Cardiac muscle cell (in vitro differentiated cells and primary cell): ENCODE data around the gene COX14. TPM values are rescaled to one million over a fixed set of nuclear protein-coding genes. Genes with fewer than 3 reads are reported as not detected.
A peak's percentile ranks its signal among the peaks of the same experiment; 100 is the strongest.

Source experiments
- DNase-seq, 2 donors: peaks; one replicate each; pipeline versions ENCODE4 v3.0.0 to v3.0.0-alpha.2; 2010 to 2017; ENCODE audit warnings: low read depth in 1 of 2, low spot score in 1 of 2
- H3K27ac ChIP-seq: fragments of 200-600 bp; sonication (generic); 2 replicates; pipeline ENCODE4 v1.5.1; 2016
- H3K27me3 ChIP-seq: fragments of 200-600 bp; sonication (generic); 2 replicates; pipeline ENCODE4 v1.6.0; 2016; ENCODE audit warnings: control low read depth
- H3K36me3 ChIP-seq: fragments of 200-600 bp; sonication (generic); 2 replicates; pipeline ENCODE4 v1.5.1; 2016; ENCODE audit warnings: control low read depth
- H3K4me1 ChIP-seq: fragments of 200-600 bp; sonication (generic); 2 replicates; pipeline ENCODE4 v1.8.1; 2017; ENCODE audit warnings: low read depth, mild to moderate bottlenecking, mixed run types
- H3K4me3 ChIP-seq: fragments of 200-600 bp; sonication (generic); 2 replicates; pipeline ENCODE4 v1.5.1; 2016; ENCODE audit warnings: mild to moderate bottlenecking
- H3K9me3 ChIP-seq: fragments of 200-600 bp; sonication (generic); 2 replicates; pipeline ENCODE4 v1.5.1; 2017; ENCODE audit warnings: low read depth, mild to moderate bottlenecking, control low read depth
- CTCF ChIP-seq: IDR thresholded peaks from 2 replicates; pipeline ENCODE4 v1.5.1; 2012; ENCODE audit warnings: low read depth, mild to moderate bottlenecking, low read length
- polyA plus RNA-seq: library from polyadenylated mRNA; unstranded; fragments of >200 nt; fragmentation: Nextera tagmentation; extraction: Ambion mirVana; gene quantifications from 2 replicates; pipeline ENCODE4 v1.2.1, GENCODE V29; 2016
- total RNA-seq: library from RNA; depleted of rRNA; stranded (reverse); fragments of >200 nt; gene quantifications from 2 replicates; pipeline ENCODE4 v1.2.3, GENCODE V29; 2016

COX14 gene
- total and polyA plus RNA-seq, 2 experiments from 2014 or later, result 43.9 to 265 TPM

- Histone ChIP-seq H3K4me1 (peaks cover 13% of the 10 kb centered on the region), H3K27ac (no peak overlapping the region), H3K9me3 (no peaks in the 10 kb centered on the region), H3K36me3 (no peaks in the 10 kb centered on the region), H3K27me3 (no peaks in the 10 kb centered on the region), H3K4me3 (no peak overlapping the region)
- TF ChIP-seq CTCF, result peak; percentile 88
- peak; percentile 91 for DNase-seq
These were observed 36.9 kb upstream of the COX14 start for GRCh38 chr12:50074936-50075807.

- TF ChIP-seq CTCF, result no peak
- Histone ChIP-seq H3K27ac (no peak overlapping the region), H3K4me3 (no peak overlapping the region), H3K4me1 (peaks cover 13% of the 10 kb centered on the region), H3K27me3 (no peaks in the 10 kb centered on the region), H3K9me3 (no peaks in the 10 kb centered on the region), H3K36me3 (no peaks in the 10 kb centered on the region)
- no peak for DNase-seq
These were observed 36.2 kb upstream of the COX14 start for GRCh38 chr12:50075808-50076170.

- no peak for TF ChIP-seq CTCF
- no peak overlapping the region for H3K4me3 ChIP-seq
- peaks cover 13% of the 10 kb centered on the region for H3K4me1 ChIP-seq
- no peak overlapping the region for H3K27ac ChIP-seq
- H3K36me3 ChIP-seq, result no peaks in the 10 kb centered on the region
- no peak for DNase-seq
- no peaks in the 10 kb centered on the region for H3K27me3 ChIP-seq
- H3K9me3 ChIP-seq, result no peaks in the 10 kb centered on the region
These were observed 34.9 kb upstream of the COX14 start for GRCh38 chr12:50077099-50077498.

- H3K27ac ChIP-seq, result no peak overlapping the region
- no peak for DNase-seq
- no peak overlapping the region for H3K4me3 ChIP-seq
- no peak for TF ChIP-seq CTCF
- H3K36me3 ChIP-seq, result no peaks in the 10 kb centered on the region
- H3K9me3 ChIP-seq, result no peaks in the 10 kb centered on the region
- no peaks in the 10 kb centered on the region for H3K27me3 ChIP-seq
- H3K4me1 ChIP-seq, result peaks cover 7% of the 10 kb centered on the region
These were observed 33.8 kb upstream of the COX14 start for GRCh38 chr12:50078281-50078680.

GRCh38 chr12:50079771-50080170, 32.3 kb upstream of the COX14 start:
- TF ChIP-seq CTCF, result no peak
- Histone ChIP-seq H3K4me3 (no peak overlapping the region), H3K27ac (no peak overlapping the region), H3K36me3 (no peaks in the 10 kb centered on the region), H3K27me3 (no peaks in the 10 kb centered on the region), H3K4me1 (peaks cover 7% of the 10 kb centered on the region), H3K9me3 (no peaks in the 10 kb centered on the region)
- DNase-seq, result no peak
